ENCODE data around the gene STIP1. TPM values are rescaled to one million over a fixed set of nuclear protein-coding genes. Genes with fewer than 3 reads are reported as not detected.

Gene STIP1
- total RNA-seq, result 98.9 and 144 TPM in 2 replicates

DNA sequence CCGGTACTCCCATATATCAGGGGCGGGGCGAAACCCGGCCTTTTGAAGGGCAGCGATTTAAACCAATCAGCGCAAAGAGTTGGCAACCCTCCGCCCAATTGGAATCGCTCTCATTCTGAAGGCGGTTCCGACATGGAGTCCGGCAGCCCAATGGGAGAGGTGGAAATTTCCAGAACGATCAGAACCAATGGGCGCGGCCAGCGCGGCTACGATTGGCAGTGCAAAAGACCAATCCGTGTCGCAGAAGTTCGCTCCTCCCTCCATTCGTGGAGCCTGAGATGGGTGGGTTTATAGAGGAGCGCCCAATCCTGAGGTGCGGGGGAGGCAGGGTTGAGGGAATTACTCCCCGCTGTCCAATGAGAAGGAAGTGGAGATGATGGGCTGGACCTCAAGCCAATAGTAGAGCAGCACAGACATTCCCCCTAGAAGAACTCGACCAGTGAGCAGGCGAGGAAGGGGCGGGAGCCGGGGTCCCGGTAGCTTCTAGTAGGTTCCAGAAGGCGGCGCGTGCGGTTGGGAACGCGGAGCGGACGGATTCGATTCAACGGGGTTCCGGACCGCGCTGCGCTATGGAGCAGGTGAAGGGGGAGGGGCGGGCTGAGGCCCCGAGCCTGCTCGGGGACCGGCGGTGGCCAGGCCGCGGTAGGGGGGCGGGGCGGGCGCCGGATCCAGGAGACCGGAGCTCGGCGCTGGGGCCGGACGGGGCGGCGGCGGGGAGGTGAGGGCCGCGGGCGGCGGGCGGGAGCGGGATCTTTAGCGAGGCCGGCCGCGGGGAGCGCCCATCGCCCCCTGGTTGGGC, at the start of gene STIP1:
Gene STIP1, plus strand, starts transcription at position 479 of the 799 bp plus-strand sequence. Its CDS starts 91 bp downstream, at position 570.

DNA sequence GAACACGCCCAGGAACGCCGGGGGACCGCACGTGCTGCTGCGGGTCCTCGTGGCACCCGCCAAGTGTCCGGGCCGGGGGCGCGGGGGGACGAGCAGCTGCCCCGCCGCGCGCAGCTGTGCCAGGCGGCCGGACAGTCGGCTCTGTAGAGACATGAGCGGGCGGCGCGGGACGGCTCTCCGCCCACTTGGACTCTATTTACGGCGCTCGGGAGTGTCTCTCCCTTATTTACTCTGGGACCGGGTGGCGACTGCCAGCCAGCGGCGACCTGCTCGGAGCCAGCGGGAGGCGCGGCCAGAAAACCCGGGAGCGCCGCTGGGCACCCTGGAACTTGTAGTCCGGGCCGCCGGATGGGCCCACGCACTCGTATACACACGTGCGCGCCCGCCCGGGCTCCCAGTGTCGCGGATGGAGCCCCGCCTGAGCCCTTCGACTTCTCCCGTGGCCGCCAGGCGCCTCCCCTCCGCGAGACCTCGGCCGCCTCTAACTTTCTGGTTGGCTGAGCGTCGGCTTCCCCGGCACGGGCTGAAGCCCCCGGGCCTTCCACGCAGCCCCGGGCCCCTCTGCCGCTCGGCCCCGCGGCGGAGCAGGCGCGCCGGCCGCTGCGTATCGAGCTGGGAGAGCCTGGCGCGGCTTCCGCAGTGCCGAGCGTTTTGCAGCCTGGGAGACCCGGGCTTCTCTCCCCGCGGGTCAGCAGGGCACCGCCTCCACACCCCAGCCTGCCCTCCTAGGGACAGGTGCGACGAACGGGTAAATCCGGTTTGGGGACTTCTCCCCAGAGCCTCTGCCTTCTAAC, 19.9 kb upstream of the STIP1 start, which contains the start of gene MACROD1:
Gene MACROD1, minus strand, starts transcription at position 272 of the 794 bp plus-strand sequence. Its CDS starts 119 bp downstream, at position 153.

DNA sequence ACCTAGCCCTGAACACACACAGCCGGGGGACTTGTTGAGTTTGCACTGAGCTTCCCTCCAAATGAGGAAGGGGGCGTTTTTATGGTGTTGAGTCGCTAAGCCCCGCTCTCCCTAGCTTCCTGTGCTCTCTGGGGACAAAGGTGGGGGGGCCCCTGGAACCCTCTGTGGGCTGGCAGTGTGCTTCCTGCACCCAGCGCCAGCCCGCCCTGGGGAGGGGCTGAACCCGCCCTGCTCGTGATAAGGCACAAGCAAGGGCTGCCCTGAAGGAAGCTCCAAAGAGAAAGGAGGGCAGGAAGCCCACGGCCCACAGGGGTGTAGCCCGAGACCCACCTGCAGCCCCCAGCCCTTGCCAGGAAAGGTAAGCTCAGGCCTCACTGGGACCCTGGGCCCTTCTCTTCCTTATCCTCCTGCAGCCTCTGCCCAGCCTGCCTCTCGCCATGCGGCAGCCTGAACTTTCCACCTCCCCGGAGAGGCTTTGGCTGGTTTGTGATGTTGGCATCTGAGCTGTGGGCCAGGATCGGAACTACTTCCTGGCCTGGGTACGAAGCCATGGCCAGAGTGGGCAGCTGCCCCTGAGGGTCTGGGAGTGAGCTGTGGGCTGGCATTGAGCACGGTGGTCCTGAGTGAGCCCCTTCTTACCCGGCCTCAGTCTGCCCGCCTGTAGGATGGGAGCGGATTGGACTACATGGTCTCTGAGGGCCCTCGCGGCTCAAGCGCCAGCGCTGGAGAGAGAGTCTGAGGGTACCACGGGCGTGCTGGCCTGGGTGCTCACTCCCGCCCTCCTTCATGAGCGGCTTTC, 20.7 kb downstream of the STIP1 start, which contains the start of gene FERMT3:
Gene FERMT3, plus strand, starts transcription at position 265 of the 799 bp plus-strand sequence. CDS start 644 bp downstream, outside the sequence.

GRCh38 chr11:64225608-64226506, 39.9 kb downstream of the STIP1 start, which contains the start of the genes NUDT22 and TRPT1:
Gene NUDT22 (plus strand): TSS chr11:64226274. CDS start chr11:64226653, 379 bp downstream.
Gene TRPT1 (minus strand): TSS chr11:64226186. CDS start chr11:64225860, 326 bp downstream.

GRCh38 chr11:64230171-64230984, 44.4 kb downstream of the STIP1 start, which contains the start of gene DNAJC4:
Gene DNAJC4 (plus strand): TSS chr11:64230548. CDS start chr11:64230855, 307 bp downstream.

GRCh38 chr11:64233913-64234586, 48.1 kb downstream of the STIP1 start, which contains the start of gene VEGFB:
Gene VEGFB (plus strand): TSS chr11:64234584. CDS start chr11:64234834, 250 bp downstream.

DNA sequence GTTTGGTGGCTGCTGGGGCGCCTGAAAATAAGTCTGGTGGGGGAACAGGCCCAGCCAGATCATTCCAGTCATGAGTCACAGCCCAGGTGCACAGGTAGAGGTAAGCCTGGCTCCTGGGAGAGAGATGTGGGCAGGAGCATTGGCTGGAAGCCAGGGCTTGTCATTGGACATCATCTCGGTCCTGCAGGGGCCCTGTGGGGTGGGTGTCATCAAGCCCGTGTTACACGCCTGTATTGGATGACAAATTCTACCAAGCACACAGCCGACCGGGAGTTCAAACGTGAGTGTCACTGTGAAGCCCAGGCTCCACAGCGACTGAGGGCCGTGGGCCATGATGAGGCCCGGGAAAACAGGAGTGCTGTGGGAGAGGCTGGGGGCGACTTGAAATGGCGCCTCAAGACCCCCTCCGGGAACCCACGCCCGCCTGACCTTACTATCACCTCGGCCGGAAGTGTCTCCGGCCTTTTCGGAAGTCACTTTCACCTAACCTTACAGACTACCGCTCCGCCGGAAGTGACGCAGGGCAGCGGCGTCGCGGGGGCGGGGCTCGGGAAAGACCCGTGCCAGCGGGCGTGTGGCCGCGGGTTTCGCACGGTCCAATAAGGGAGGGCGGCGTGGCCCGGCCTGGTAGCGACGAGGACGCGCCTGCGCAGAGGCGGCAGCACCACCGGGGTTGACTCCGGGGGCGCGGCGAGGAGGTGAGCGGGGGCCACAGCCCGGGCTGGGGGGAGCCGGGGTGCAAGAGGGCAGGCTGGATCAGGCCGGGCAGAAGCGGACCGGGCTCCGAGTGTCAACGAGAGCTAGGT, 54.7 kb downstream of the STIP1 start, which contains the start of gene FKBP2:
Gene FKBP2, plus strand, starts transcription at position 661 of the 806 bp plus-strand sequence. CDS start 1,293 bp downstream, outside the sequence.

DNA sequence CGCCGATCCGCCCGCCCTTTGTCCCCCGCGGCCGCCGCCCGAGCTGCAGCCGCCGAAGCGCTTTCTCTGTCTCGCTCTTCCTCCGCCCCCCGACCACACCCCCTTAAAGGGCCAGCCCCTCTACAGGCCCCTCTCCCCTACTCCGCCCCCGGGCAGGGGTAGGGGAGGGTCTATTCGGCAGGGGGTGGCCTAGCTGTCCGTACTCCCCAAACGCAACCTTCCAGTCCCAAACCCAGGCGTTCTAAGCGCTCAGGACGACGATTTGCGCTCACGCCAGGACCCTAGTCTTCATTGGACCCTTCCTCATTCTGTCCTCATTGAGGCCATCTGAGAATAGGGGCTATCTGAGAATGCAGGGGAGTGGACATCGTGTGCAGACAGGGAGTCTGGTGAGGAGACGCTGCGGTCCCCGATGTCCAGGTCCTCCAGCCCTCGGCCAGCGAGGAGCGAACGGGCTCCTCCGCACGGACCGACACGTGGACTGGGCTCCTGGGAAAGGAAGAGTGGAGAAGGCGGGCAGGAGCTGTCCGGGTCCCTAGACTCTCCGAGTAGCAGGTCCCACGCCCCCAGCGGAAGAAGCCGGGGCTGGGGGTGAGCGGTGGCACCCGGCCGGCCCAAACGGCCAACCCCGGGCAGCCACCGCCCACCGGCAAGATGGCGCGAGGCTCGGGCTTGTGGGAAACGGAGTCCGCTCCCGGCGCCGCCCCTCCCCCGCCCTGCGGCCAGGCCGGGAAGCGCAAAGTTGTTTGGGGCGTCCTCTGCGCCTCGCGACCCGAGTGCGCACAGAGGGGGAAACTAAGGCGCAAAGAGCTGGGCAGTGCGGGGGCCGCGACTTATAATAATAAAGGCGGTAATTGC, 61.1 kb downstream of the STIP1 start, which contains the start of gene PPP1R14B:
Gene PPP1R14B, minus strand, starts transcription at position 73 of the 858 bp plus-strand sequence. CDS start 270 bp downstream, outside the sequence.

GRCh38 chr11:64251016-64251752, 65.2 kb downstream of the STIP1 start, which contains the start of gene PLCB3:
Gene PLCB3 (plus strand): TSS chr11:64251530. CDS start chr11:64251650, 120 bp downstream.

Other genes starting within 250 kb of the STIP1 start
- gene NAA40, start 247.2 kb upstream of the STIP1 start, total RNA-seq, result 2.7 and 3.8 TPM in 2 replicates
- gene COX8A, start 211.6 kb upstream of the STIP1 start, total RNA-seq, result 346 and 465 TPM in 2 replicates
- 54.1 and 59.0 TPM in 2 replicates for gene OTUB1, start 199.7 kb upstream of the STIP1 start, total RNA-seq
- not detected in 2 replicates for gene FLRT1, start 150.2 kb upstream of the STIP1 start, total RNA-seq
- 28.3 and 44.1 TPM in 2 replicates for gene MACROD1, start 20.1 kb upstream of the STIP1 start, total RNA-seq
- gene FERMT3, start 20.6 kb downstream of the STIP1 start, total RNA-seq, result 0.96 and 1.3 TPM in 2 replicates
- gene TRPT1, start 40.0 kb downstream of the STIP1 start, total RNA-seq, result 33.5 and 64.8 TPM in 2 replicates
- gene NUDT22, start 40.1 kb downstream of the STIP1 start, total RNA-seq, result 72.5 and 84.8 TPM in 2 replicates
- 4.1 and 7.0 TPM in 2 replicates for gene DNAJC4, start 44.4 kb downstream of the STIP1 start, total RNA-seq
- 14.9 and 22.2 TPM in 2 replicates for gene VEGFB, start 48.4 kb downstream of the STIP1 start, total RNA-seq
- 45.2 and 70.1 TPM in 2 replicates for gene FKBP2, start 54.9 kb downstream of the STIP1 start, total RNA-seq
- gene PPP1R14B, start 60.8 kb downstream of the STIP1 start, total RNA-seq, result 389 and 401 TPM in 2 replicates
- gene PLCB3, start 65.4 kb downstream of the STIP1 start, total RNA-seq, result 29.4 and 63.6 TPM in 2 replicates
- 88.2 and 97.6 TPM in 2 replicates for gene BAD, start 98.5 kb downstream of the STIP1 start, total RNA-seq
- gene GPR137, start 99.7 kb downstream of the STIP1 start, total RNA-seq, result 3.9 and 6.4 TPM in 2 replicates
- not detected in 2 replicates for gene KCNK4, start 105.1 kb downstream of the STIP1 start, total RNA-seq
- 0.48 TPM in 1 of 2 replicates, not detected in the other for gene CATSPERZ, start 114.2 kb downstream of the STIP1 start, total RNA-seq
- gene ESRRA, start 119.4 kb downstream of the STIP1 start, total RNA-seq, result 131 and 162 TPM in 2 replicates
- gene TRMT112, start 131.4 kb downstream of the STIP1 start, total RNA-seq, result 255 and 420 TPM in 2 replicates
- 374 and 392 TPM in 2 replicates for gene PRDX5, start 131.9 kb downstream of the STIP1 start, total RNA-seq
- gene CCDC88B, start 154.0 kb downstream of the STIP1 start, total RNA-seq, result 2.4 and 7.7 TPM in 2 replicates
- gene RPS6KA4, start 173.0 kb downstream of the STIP1 start, total RNA-seq, result 54.9 and 61.6 TPM in 2 replicates

Measured in tracheal epithelial cell (primary cell).